ENCODE data around the gene SERPINB2. TPM values are rescaled to one million over a fixed set of nuclear protein-coding genes. Genes with fewer than 3 reads are reported as not detected.

Gene SERPINB2
- total RNA-seq, 1 experiment from 2014 or later, result 9.9 TPM

DNA sequence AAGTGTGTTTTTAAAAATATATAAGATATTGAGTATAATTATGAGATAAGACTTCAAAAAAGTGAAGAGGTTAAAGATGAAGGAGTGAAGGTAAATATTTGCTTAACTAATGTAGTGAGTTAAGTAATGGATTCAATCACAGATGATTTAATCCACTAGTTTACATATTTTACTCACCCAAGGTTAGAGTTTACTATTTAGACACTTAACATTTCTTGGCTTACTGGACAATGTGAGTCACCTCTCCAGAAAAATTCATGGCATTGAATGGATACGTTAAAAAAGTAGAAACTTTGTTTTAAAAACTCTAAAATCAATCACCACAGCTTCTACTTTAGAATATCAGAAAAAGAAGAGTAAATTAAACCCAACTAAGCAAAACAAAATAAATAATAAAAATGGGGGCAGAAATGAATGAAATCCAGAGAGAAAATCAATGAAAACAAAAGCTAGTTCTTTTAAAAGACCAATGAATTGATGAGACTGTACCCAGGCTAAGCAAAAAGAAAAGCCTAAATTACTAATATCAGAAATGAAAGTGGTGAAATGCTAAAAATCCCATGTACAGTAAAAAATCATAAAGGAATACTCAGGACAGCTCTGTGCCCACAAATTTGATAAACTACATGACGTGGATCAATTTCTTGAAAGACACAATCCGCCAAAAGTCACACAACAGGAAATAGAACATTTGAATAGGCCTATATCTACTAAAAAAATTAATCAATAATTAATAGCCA lies 59.7 kb downstream of the SERPINB2 start:
- ATAC-seq (no peak), DNase-seq (no peak)
- Histone ChIP-seq H3K9me2 (replicated peaks; ENCODE audit: low read length) (no peaks in the 10 kb centered on the region), H3F3A (ENCODE audit: low read length, unreplicated experiment) (no peaks in the 10 kb centered on the region), H3K4me1 (ENCODE audit: insufficient read depth, low read length) (peaks cover 22% of the 10 kb centered on the region; the same call in 1 of the 2 replicates), H3K27me3 (ENCODE audit: low read length) (no peaks in the 10 kb centered on the region), H4K20me1 (ENCODE audit: low read length) (no peaks in the 10 kb centered on the region), H2AFZ (ENCODE audit: low read length) (no peak overlapping the region), H3K4me2 (ENCODE audit: low read length) (no peak overlapping the region), H3K9me3 (ENCODE audit: low read length) (no peaks in the 10 kb centered on the region), H3K27ac (ENCODE audit: low read length) (no peak overlapping the region), H3K9ac (ENCODE audit: low read length) (no peak overlapping the region), H3K4me3 (ENCODE audit: low read length) (no peak overlapping the region), H3K79me2 (ENCODE audit: low read length) (no peaks in the 10 kb centered on the region), H3K36me3 (ENCODE audit: low read depth, low read length) (no peaks in the 10 kb centered on the region)
- ChIA-PET CTCF (no interaction called here), POLR2A (ENCODE audit: unreplicated experiment) (no interaction called here)
- intact Hi-C loops (cut with micrococcal nuclease), result no loop called here
- no peak for TF ChIP-seq EZH2phosphoT487 (IDR thresholded peaks at IDR 0.05; ENCODE audit: borderline replicate concordance, low read length)
- TF ChIP-seq, protein P1, sequence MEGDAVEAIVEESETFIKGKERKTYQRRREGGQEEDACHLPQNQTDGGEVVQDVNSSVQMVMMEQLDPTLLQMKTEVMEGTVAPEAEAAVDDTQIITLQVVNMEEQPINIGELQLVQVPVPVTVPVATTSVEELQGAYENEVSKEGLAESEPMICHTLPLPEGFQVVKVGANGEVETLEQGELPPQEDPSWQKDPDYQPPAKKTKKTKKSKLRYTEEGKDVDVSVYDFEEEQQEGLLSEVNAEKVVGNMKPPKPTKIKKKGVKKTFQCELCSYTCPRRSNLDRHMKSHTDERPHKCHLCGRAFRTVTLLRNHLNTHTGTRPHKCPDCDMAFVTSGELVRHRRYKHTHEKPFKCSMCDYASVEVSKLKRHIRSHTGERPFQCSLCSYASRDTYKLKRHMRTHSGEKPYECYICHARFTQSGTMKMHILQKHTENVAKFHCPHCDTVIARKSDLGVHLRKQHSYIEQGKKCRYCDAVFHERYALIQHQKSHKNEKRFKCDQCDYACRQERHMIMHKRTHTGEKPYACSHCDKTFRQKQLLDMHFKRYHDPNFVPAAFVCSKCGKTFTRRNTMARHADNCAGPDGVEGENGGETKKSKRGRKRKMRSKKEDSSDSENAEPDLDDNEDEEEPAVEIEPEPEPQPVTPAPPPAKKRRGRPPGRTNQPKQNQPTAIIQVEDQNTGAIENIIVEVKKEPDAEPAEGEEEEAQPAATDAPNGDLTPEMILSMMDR (conservative IDR thresholded peaks at IDR 0.05; ENCODE audit: low read depth, low read length), result no peak
- no peak for TF ChIP-seq EZH2 (IDR thresholded peaks at IDR 0.05; ENCODE audit: low read length, unreplicated experiment)
- no TSS peak for BruUV-seq (replicated peaks)

DNA sequence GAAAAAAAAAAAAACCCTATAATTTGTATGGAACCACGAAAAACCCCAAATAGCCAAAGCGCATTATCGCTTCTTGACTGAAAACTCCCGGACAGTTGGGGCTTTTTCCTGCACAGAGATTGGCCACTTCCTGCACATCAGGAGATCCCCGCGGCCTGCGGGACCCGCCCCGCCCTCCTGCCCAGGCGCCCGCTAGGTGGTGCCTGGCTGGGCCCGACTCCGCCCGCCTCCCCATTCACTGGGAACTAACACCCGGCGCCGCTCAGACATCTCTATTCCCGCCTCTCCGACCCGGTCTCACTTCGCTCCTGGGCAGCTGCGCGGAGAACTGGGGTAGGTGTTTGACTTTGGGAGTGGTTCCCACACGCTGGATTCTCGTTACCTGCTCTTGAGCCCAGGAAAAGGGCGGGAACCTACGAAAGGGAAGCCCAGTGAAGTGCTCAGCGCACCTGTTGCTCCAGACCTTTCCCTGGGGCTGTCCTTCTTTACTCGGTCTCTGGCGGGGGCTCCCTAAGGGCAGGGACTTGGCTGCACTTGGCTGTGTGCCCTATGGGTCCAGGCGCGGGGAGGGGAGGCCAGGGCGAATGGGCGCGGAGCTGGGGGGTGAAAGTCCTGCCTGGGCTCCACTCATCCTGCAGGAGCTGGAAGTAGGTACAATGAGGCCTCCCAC lies 61.7 kb downstream of the SERPINB2 start, which contains the start of gene HMSD:
Gene HMSD (plus strand): TSS at position 234 of the 670 bp plus-strand sequence. CDS start 4,155 bp downstream, outside the sequence.
- peak within 1 kb of the TSS; percentile 10; the same call in 1 of the 2 replicates for H3K9ac ChIP-seq (ENCODE audit: low read length)
- ATAC-seq, result peak; percentile 99
- TSS peak; percentile 66 for BruUV-seq (replicated peaks)

More for the DNA sequence above, 61.7 kb downstream of the SERPINB2 start, which contains the start of gene HMSD:
- no peaks in the 10 kb centered on the region for H3K9me3 ChIP-seq (ENCODE audit: low read length)
- H2AFZ ChIP-seq (ENCODE audit: low read length), result peak within 1 kb of the TSS; percentile 79
- H3K9me2 ChIP-seq (replicated peaks; ENCODE audit: low read length), result no peaks in the 10 kb centered on the region
- H3K4me1 ChIP-seq (ENCODE audit: insufficient read depth, low read length), result peaks cover 22% of the 10 kb centered on the region; the same call in 1 of the 2 replicates
- no peaks in the 10 kb centered on the region for H3K36me3 ChIP-seq (ENCODE audit: low read depth, low read length)
- intact Hi-C loops (cut with micrococcal nuclease), result loop anchor here (1.0 kb wide), 1 partner anchor 30 kb away; no protein-coding TSS in a partner anchor
- TF ChIP-seq EZH2phosphoT487 (IDR thresholded peaks at IDR 0.05; ENCODE audit: borderline replicate concordance, low read length), result no peak
- TF ChIP-seq, protein P1 (conservative IDR thresholded peaks at IDR 0.05; ENCODE audit: low read depth, low read length), result peak; percentile 56
- no peaks in the 10 kb centered on the region for H3K79me2 ChIP-seq (ENCODE audit: low read length)
- ChIA-PET CTCF (interaction anchor here (1.1 kb wide), 1 partner anchor 45 kb away, joined by 5 read pairs; no protein-coding TSS in a partner anchor), POLR2A (ENCODE audit: unreplicated experiment) (no interaction called here)
- peak; percentile 72 for DNase-seq
- peak within 1 kb of the TSS; percentile 54 for H3K4me3 ChIP-seq (ENCODE audit: low read length)
- no peaks in the 10 kb centered on the region for H3F3A ChIP-seq (ENCODE audit: low read length, unreplicated experiment)
- no peaks in the 10 kb centered on the region for H4K20me1 ChIP-seq (ENCODE audit: low read length)
- peak within 1 kb of the TSS; percentile 76 for H3K4me2 ChIP-seq (ENCODE audit: low read length)
- no peaks in the 10 kb centered on the region for H3K27me3 ChIP-seq (ENCODE audit: low read length)
- H3K27ac ChIP-seq (ENCODE audit: low read length), result no peak within 1 kb of the TSS

Measured in PC-3 (cell line).